H1 (cell line): ENCODE results near the gene FADS6. TPM values are rescaled to one million over a fixed set of nuclear protein-coding genes. Genes with fewer than 3 reads are reported as not detected.

ENCODE experiments used
- CHD7 ChIP-seq: fragments of 300-600 bp; sonication (generic); IDR thresholded peaks from 2 replicates; pipeline ENCODE4 v1.7.1; 2012; ENCODE audit warnings: low read length, moderate library complexity, mild to moderate bottlenecking, inconsistent platforms; ENCODE audit not compliant: insufficient replicate concordance
- KDM1A ChIP-seq: fragments of 200-600, 300-600 bp; sonication (generic); IDR thresholded peaks from 2 replicates; pipeline ENCODE4 v1.7.1; 2016; ENCODE audit warnings: mild to moderate bottlenecking, low read length, borderline replicate concordance
- KDM4A ChIP-seq: IDR thresholded peaks from one replicate; pipeline ENCODE4 v1.7.1; 2012; ENCODE audit warnings: low read depth, mild to moderate bottlenecking, moderate library complexity, low read length, inconsistent platforms; ENCODE audit not compliant: severe bottlenecking
- MAX ChIP-seq: IDR thresholded peaks from 2 replicates; pipeline ENCODE4 v1.6.1; 2012; ENCODE audit warnings: inconsistent platforms
- polyA plus RNA-seq, 7 experiments: library from polyadenylated mRNA; depleted of rRNA in 3 of 7; stranded (reverse) in 5 of 7; unstranded in 2 of 7; fragments of >200 nt in 5 of 7; fragments of 200-250 nt in 2 of 7; gene quantifications; 1 replicate in 5 of 7; 2 replicates in 1 of 7; 4 replicates in 1 of 7; pipeline versions ENCODE4 v1.2.1 to v1.2.3, GENCODE V29; 2011 to 2013; ENCODE audit warnings: missing spikeins in 2 of 7, mixed read lengths in 2 of 7
- total RNA-seq: library from RNA; stranded (reverse); fragmentation: NEBNext Ultra II Directional; extraction: Animal tissue kit (Norgen Biotek cat#: 25700); gene quantifications from 2 replicates; pipeline ENCODE4 v1.2.1, GENCODE V29; 2021

Gene FADS6
- total and polyA plus RNA-seq, 2 of the 8 experiments (the other 6 are each of a cell fraction or from before 2014, with no cell fraction given): 0.56 to 2.5 TPM

GRCh38 chr17:74842146-74842598 is 51.3 kb downstream of the FADS6 start (continued):
- no peak for TF ChIP-seq CHD7
- TF ChIP-seq MAX: no peak
- no peak for TF ChIP-seq KDM4A
- TF ChIP-seq KDM1A: no peak
